Stimulated activated CD8-positive, alpha-beta memory T cell treated with anti-CD3 and anti-CD28 coated beads, Interleukin-7, amount 100 ng/mL, for 1 hour (primary cell): ENCODE data around the gene MASTL.

ENCODE experiments used
- DNase-seq, 2 donors: peaks; one replicate each; pipeline ENCODE4 v3.0.0-alpha.2; 2020; ENCODE audit warnings: low read depth in 2 of 2

Gene MASTL

DNA sequence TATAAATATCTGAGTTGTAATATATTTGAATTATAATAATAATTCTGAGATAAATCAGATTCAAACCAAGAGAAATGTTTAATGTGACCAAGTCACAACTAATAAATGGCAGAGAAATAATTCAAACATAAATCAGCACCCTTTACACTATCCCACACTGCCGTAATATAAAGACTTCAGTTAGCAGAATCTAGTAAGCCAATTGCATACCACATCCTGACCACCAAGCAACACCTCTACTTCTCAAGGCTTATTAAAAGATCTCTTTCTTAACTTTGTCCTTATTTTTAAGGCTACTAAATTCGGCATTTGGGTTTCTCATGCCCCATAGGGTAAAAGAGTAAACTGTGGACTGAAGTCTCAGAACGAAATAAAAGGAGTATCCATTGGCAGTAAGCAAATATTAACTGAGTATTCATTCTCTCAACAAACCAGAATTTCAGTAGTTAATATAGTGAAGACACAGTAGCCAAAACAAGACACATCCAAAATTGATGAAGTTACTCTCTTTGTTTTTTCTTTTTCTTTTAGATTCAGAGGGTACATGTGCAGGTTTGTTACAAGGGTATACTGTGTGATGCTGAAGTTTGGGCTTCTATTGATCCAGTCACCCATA lies 70.6 kb downstream of the MASTL start:
- no peak for DNase-seq

GRCh38 chr10:27230022-27230421 lies 74.9 kb downstream of the MASTL start:
- DNase-seq, result no peak

DNA sequence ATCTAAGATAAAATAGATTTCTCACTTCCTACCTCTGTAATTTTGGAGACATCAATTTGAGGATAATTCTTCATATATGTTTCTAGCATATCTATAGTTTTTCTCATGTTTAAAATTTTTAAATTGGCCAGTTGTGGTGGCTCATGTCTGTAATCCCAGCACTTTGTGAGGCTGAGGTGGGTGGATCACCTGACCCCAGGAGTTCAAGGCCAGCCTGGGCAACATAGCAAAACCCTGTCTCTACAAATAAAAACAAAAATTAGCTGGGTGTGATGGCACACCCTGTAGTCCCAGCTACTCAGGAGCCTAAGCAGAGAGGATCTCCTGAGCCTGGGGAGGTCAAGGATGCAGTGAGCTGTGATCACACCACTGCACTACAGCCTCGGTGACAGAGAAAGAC lies 80.6 kb downstream of the MASTL start:
- DNase-seq, result no peak
